Thyroid gland (tissue), 4 donors: ENCODE data around the gene SLC24A3. TPM values are rescaled to one million over a fixed set of nuclear protein-coding genes. Genes with fewer than 3 reads are reported as not detected.

Experiments
- DNase-seq, 2 donors: peaks; one replicate each; pipeline ENCODE4 v3.0.0-alpha.2; 2019
- H3K27ac ChIP-seq, 3 donors: fragments of 200-600 bp; sonication (generic); 1 replicate in 2 of 3; 2 replicates in 1 of 3; pipeline ENCODE4 v1.5.1; 2016 to 2019; ENCODE audit warnings: mild to moderate bottlenecking in 1 of 3, moderate library complexity in 1 of 3
- H3K27me3 ChIP-seq: fragments of 200-600 bp; sonication (generic); one replicate; pipeline ENCODE4 v1.5.1; 2019
- H3K36me3 ChIP-seq, 2 donors: fragments of 200-600 bp; sonication (generic); one replicate each; pipeline ENCODE4 v1.5.1; 2016 to 2019
- H3K4me1 ChIP-seq, 2 donors: fragments of 200-600 bp; sonication (generic); one replicate each; pipeline ENCODE4 v1.5.1; 2017 to 2019
- H3K4me3 ChIP-seq, 3 donors: fragments of 200-600 bp; sonication (generic); replicated peaks in 1 of 3; 1 replicate in 2 of 3; 2 replicates in 1 of 3; pipeline ENCODE4 v1.5.1; 2016; ENCODE audit warnings: mild to moderate bottlenecking in 1 of 3
- H3K9me3 ChIP-seq: fragments of 200-600 bp; sonication (generic); one replicate; pipeline ENCODE4 v1.5.1; 2017
- CTCF ChIP-seq, 6 experiments: fragments of 200-600 bp in 3 of 6; fragments of 450-650 bp in 3 of 6; sonication (generic) in 3 of 6; IDR thresholded peaks; one replicate each; pipeline ENCODE4 v1.5.1; 2016 to 2019; ENCODE audit warnings: antibody characterized with exemption in 6 of 6, mild to moderate bottlenecking in 2 of 6, inconsistent platforms in 1 of 6, moderate library complexity in 1 of 6
- POLR2A ChIP-seq, 2 donors: fragments of 450-650 bp; IDR thresholded peaks; one replicate each; pipeline ENCODE4 v1.6.1; 2017; ENCODE audit warnings: antibody characterized with exemption in 2 of 2, mild to moderate bottlenecking in 2 of 2, moderate library complexity in 1 of 2
- WGBS, 2 donors: methylation state at CpG; one replicate each; pipeline ENCODE4 v1.1.5; 2017; 5-methylcytosine and 5-hydroxymethylcytosine counted together
- intact Hi-C: fragments of 100-400 bp; cut with DNase I; formaldehyde crosslinking; loops from one replicate; pipeline ENCODE4 v1.15.1; 2023
- total RNA-seq, 4 donors: library from RNA; depleted of rRNA; stranded (reverse); fragments of >200 nt; gene quantifications; one replicate each; pipeline ENCODE4 v1.2.3, GENCODE V29; 2016

SLC24A3 gene
- total RNA-seq, 4 donors from 2014 or later: 4.0 to 8.1 (median 6.3) TPM

GRCh38 chr20:19594896-19595295 is 382.5 kb downstream of the SLC24A3 start:
- no peaks in the 10 kb centered on the region for H3K36me3 ChIP-seq
- H3K27ac ChIP-seq: no peak overlapping the region
- no peak overlapping the region for H3K4me3 ChIP-seq
- intact Hi-C loops: no loop called here
- no peak for TF ChIP-seq CTCF (IDR thresholded peaks at IDR 0.05)
- no peak for TF ChIP-seq POLR2A (IDR thresholded peaks at IDR 0.05)
- peaks cover 3 to 11% of the 10 kb centered on the region in 2 donors for H3K4me1 ChIP-seq
- no peaks in the 10 kb centered on the region for H3K9me3 ChIP-seq
- no peaks in the 10 kb centered on the region for H3K27me3 ChIP-seq
- WGBS, 2 donors: 89 to 91% methylated on average over 3 to 4 of the region's 4 CpGs
- no peak for DNase-seq

- intact Hi-C loops: no loop called here
- Histone ChIP-seq H3K4me1 (peaks cover 1 to 8% of the 10 kb centered on the region in 2 donors), H3K9me3 (no peaks in the 10 kb centered on the region), H3K4me3 (no peak overlapping the region), H3K27me3 (no peaks in the 10 kb centered on the region), H3K36me3 (no peaks in the 10 kb centered on the region), H3K27ac (no peak overlapping the region)
- no peak for TF ChIP-seq POLR2A (IDR thresholded peaks at IDR 0.05)
- TF ChIP-seq CTCF (IDR thresholded peaks at IDR 0.05): no peak
- 79 to 84% methylated on average over 4 of the region's 4 CpGs for WGBS, 2 donors
- DNase-seq: no peak
Observed at GRCh38 chr20:19598117-19598850, 385.8 kb downstream of the SLC24A3 start.

- TF ChIP-seq POLR2A (IDR thresholded peaks at IDR 0.05): no peak
- no peak for TF ChIP-seq CTCF (IDR thresholded peaks at IDR 0.05)
- no peaks in the 10 kb centered on the region for H3K9me3 ChIP-seq
- WGBS, 2 donors: 94 to 97% methylated on average over 19 to 20 of the region's 20 CpGs
- H3K4me3 ChIP-seq: no peak overlapping the region
- no peaks in the 10 kb centered on the region for H3K27me3 ChIP-seq
- intact Hi-C loops: no loop called here
- DNase-seq: no peak
- no peaks in the 10 kb centered on the region for H3K36me3 ChIP-seq
- no peak overlapping the region for H3K27ac ChIP-seq
- no peaks in the 10 kb centered on the region for H3K4me1 ChIP-seq
Observed at GRCh38 chr20:19599200-19599599, 386.8 kb downstream of the SLC24A3 start.

- Histone ChIP-seq H3K9me3 (no peaks in the 10 kb centered on the region), H3K4me1 (no peaks in the 10 kb centered on the region), H3K27me3 (no peaks in the 10 kb centered on the region), H3K36me3 (no peaks in the 10 kb centered on the region), H3K4me3 (no peak overlapping the region), H3K27ac (no peak overlapping the region)
- WGBS, 2 donors: 75 to 89% methylated on average over 6 to 7 of the region's 7 CpGs
- no peak for DNase-seq
- intact Hi-C loops: no loop called here
- TF ChIP-seq POLR2A (IDR thresholded peaks at IDR 0.05): no peak
- TF ChIP-seq CTCF (IDR thresholded peaks at IDR 0.05): no peak
Observed at GRCh38 chr20:19600042-19600441, 387.6 kb downstream of the SLC24A3 start.

GRCh38 chr20:19601126-19601810 is 388.8 kb downstream of the SLC24A3 start:
- Histone ChIP-seq H3K4me3 (no peak overlapping the region), H3K4me1 (peaks cover 0 to 5% of the 10 kb centered on the region in 2 donors), H3K27ac (no peak overlapping the region), H3K9me3 (no peaks in the 10 kb centered on the region), H3K27me3 (no peaks in the 10 kb centered on the region), H3K36me3 (no peaks in the 10 kb centered on the region)
- 88 to 96% methylated on average over 8 to 9 of the region's 9 CpGs for WGBS, 2 donors
- intact Hi-C loops: no loop called here
- DNase-seq: no peak
- TF ChIP-seq POLR2A (IDR thresholded peaks at IDR 0.05): no peak
- TF ChIP-seq CTCF (IDR thresholded peaks at IDR 0.05): no peak
